Stimulated activated CD8-positive, alpha-beta memory T cell treated with anti-CD3 and anti-CD28 coated beads, Interleukin-7, amount 100 ng/mL, for 1 hour (primary cell): ENCODE results near the gene ALDOA.
A peak's percentile ranks its signal among the peaks of the same experiment; 100 is the strongest.
"Not testable (repeated sequence)": the region's sequence is repeated elsewhere in the genome, so short reads cannot be mapped to it uniquely, and the experiment has no call there.

Source experiments
- DNase-seq, 2 donors: peaks; one replicate each; pipeline ENCODE4 v3.0.0-alpha.2; 2020; ENCODE audit warnings: low read depth in 2 of 2

The ALDOA gene

GRCh38 chr16:30090610-30091331 is 25.2 kb downstream of the ALDOA start:
- no peak for DNase-seq

- peak; percentile 82 to 86 for DNase-seq
Measured at GRCh38 chr16:30091474-30092372, 26.2 kb downstream of the ALDOA start, which contains the start of gene TBX6. TSS of gene TBX6 (minus strand) at chr16:30091924. CDS start at chr16:30091193, 731 bp downstream.

GRCh38 chr16:30092373-30093010 is 26.9 kb downstream of the ALDOA start:
- DNase-seq: no peak

GRCh38 chr16:30094541-30095165 is 29.1 kb downstream of the ALDOA start:
- DNase-seq: no peak

- no peak for DNase-seq
Measured at GRCh38 chr16:30095166-30096078, 29.9 kb downstream of the ALDOA start.

- peak; percentile 70 to 73 for DNase-seq
Measured at GRCh38 chr16:30096105-30096861, 30.7 kb downstream of the ALDOA start, which contains the start of gene YPEL3. TSS of gene YPEL3 (minus strand) at chr16:30096213. CDS start at chr16:30095482, 731 bp downstream.

GRCh38 chr16:30096862-30097563 is 31.5 kb downstream of the ALDOA start:
- DNase-seq: no peak

- DNase-seq: no peak
Measured at GRCh38 chr16:30104090-30104489, 38.5 kb downstream of the ALDOA start.

- no peak for DNase-seq
Measured at GRCh38 chr16:30104492-30104891, 38.9 kb downstream of the ALDOA start.

GRCh38 chr16:30108059-30108850 is 42.7 kb downstream of the ALDOA start:
- no peak for DNase-seq

GRCh38 chr16:30110661-30111060 is 45.1 kb downstream of the ALDOA start:
- DNase-seq: no peak

- no peak for DNase-seq
Measured at GRCh38 chr16:30112197-30113030, 46.9 kb downstream of the ALDOA start.

GRCh38 chr16:30113031-30113710 is 47.6 kb downstream of the ALDOA start, which contains the start of gene GDPD3:
TSS of gene GDPD3 (minus strand) at chr16:30113537. CDS start at chr16:30113478, 59 bp downstream.
- no peak for DNase-seq

GRCh38 chr16:30113711-30114333 is 48.3 kb downstream of the ALDOA start:
- DNase-seq: no peak

GRCh38 chr16:30114411-30114810 is 48.9 kb downstream of the ALDOA start:
- no peak for DNase-seq

- DNase-seq: not testable (repeated sequence)
Measured at GRCh38 chr16:30114833-30115232, 49.3 kb downstream of the ALDOA start.
